SKM-1 (cell line): ENCODE measurements around the gene SIK2.
"Not testable (repeated sequence)": the region's sequence is repeated elsewhere in the genome, so short reads cannot be mapped to it uniquely, and the experiment has no call there.

Experiments
- DNase-seq: peaks from one replicate; lab custom pipeline; 2025; ENCODE audit not compliant: unreplicated experiment; lab: John Stamatoyannopoulos, UW

The SIK2 gene

DNA sequence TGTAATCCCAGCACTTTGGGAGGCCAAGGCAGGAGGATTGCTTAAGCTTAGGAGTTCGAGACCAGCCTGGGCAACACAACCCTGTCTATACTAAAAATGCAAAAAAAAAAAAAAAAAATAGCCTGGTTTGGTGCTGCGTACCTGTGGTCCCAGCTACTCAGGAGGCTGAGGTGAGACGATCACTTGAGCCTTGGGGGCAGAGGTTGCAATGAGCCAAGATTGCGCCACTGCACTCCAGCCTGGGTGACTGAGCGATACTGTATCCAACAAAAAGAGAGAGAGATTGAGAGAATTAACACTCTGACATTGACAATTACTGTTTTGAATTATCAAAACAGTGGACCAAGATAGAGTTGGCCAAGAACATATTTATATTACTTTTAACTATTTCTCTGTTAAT lies 53.7 kb downstream of the SIK2 start:
- no peak for DNase-seq

DNA sequence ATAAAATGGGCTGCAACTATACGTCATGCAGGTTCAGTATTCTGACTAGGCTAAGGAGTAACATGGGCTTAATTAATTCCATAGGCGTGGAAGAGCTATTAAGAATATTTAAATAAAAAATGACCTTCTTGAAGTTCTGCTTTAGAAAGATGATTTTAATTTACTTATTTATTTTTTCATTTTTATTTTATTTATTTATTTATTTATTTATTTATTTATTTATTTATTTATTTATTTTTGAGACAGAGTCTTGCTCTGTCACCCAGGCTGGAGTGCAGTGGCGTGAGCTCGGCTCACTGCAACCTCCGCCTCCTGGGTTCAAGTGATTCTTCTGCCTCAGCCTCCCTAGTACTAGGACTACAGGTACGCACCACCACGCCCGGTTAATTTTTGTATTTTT lies 55.7 kb downstream of the SIK2 start:
- not testable (repeated sequence) for DNase-seq

DNA sequence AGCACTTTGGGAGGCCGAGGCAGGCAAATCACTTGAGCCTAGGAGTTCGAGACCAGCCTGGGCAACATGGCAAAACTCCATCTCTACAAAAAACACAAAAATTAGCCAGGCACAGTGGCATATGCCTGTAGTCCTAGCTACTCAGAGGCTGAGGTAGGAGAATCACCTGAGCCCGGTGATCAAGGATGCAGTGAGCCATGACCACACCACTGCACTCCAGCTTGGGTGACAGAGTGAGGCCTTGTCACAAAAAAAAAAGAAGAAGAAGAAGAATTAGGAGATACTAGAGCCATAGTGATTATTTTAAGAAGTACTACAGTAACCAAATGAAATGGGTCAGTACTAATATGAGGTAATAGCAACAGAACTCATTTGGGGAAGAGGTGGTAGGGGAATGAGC lies 56.2 kb downstream of the SIK2 start:
- not testable (repeated sequence) for DNase-seq

DNA sequence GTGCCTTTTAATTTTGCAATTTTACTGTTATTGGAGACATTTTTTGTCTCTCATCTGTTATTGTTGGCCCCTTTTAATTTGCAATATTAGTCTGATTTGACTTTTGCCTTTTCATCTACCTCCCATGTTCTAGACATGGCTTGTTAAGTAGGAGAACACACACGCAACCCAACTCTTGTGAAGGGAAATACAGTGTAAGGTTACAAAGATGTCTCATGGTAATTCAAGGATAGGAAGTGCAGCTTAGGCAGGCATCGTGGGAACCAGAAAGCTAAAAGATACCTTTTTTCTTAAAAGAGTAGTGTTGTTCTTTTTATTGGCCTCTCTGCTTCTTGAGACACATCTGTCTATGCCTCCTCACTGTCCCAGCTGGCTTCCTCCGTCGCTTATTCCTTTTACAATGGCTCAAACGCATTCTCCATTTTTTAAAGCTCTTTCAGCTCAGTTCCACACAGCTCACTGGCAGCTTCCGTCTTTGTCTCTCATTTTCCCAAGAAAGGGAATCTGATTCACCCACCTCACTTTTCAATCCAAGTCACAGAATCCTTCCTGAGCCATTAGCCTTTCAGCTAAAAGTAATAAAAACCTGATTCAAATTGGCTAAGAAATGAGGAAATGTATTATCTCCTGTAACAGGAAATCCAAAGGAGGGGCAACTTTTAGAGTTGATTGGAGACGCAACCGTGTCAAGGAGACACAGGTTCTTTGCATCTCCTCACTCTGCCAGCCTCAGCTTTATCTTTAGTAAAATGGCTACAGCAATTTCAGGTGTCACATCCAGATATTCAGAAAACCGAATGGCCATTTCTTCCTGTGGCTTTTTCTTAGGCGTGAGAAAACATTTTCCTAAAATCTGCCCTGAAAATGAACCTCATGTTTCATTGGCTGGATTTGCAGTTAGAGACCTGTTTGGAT lies 57.2 kb downstream of the SIK2 start:
- DNase-seq, result no peak

DNA sequence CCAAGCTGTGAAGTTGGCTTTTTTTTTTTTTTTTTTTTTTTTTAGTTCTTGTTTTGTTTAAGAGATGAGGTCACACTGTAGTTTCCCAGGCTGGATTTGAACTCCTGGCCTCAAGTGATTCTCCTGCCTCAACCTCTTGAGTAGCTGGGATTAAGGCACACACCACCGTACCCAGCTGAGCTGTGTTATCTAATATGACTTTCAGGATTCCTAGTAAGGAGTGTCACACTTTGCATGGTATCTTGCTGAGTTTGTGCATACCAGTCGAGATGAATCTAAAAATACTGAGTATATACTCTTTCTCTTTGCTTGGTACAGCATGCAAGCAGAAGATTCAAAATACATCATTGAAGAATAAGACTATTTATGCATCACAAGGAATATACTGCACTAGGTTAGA lies 58.6 kb downstream of the SIK2 start:
- DNase-seq, result no peak

DNA sequence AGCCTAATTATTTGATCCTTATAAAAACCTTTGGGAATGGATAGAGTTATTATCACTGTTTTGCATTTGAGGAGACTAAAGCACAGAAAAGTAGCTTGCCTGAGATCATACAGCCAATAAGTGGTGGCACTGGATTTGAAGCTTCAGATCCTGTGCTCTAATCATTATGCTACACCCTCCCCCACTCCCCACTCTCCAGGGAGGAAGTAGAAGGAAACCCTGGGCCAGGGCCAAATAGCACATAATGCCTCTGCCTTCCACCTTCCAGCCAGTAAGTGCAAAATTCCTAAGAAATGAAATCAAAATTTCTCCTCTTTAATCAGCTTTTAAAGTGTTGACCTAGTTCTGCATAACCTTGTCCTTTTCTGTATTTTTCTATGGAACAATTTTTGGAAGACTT lies 61.6 kb downstream of the SIK2 start:
- DNase-seq, result no peak

DNA sequence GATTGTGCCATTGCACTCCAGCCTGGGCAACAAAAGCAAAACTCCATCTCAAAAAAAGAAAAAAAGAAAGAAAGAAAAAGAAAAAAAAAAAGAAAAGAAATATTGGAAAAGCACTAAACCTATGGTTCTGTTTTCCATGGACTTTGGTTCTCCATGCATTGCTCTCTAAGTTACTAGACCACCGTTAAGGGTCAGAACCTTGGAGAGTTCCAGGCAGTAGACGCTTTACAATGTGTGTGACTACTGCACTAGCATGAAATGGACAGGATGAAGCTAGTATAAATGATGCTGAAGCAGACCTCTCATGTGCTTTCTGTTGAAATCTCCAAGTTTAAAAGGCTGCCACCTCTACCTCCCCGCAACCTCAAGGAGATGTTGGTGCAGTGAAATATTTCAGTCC lies 63.5 kb downstream of the SIK2 start:
- DNase-seq, result no peak

DNA sequence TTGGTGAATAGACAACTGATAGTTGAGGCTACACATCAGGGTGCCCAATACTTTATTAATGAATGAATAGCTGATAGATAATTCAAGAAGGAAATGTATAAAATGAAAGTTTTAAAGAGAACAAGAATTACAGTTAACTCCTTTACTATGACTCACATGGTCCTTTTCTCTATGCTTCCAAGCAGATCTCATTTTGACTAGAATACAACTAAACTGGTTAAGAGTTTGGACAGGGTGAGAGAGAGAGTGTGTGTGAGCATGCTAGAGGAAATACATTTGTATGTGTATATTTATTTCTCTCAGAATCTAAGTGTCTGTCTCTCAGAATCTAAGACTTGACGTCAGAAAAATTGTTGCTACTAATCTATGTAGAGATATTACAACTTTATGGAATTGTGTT lies 66.7 kb downstream of the SIK2 start:
- DNase-seq, result no peak

DNA sequence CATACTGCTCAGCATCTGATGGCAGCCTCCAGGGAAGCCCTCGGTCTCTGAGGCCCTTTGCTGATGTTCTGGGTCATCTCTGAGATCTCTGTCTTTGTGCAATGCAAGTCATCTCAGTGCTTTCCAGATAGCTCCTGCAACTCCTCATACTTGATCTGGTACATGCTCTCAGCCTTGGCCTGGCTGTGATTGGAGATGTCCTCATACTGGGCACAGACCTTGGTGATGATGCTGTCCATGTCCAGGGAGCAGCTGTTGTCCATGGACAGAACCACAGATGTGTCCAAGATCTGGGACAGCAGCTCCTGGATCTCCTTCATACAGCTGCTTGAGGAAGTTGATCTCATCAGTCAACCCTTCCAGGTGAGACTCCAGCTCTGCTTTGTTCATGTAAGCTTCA lies 69.1 kb downstream of the SIK2 start:
- no peak for DNase-seq

DNA sequence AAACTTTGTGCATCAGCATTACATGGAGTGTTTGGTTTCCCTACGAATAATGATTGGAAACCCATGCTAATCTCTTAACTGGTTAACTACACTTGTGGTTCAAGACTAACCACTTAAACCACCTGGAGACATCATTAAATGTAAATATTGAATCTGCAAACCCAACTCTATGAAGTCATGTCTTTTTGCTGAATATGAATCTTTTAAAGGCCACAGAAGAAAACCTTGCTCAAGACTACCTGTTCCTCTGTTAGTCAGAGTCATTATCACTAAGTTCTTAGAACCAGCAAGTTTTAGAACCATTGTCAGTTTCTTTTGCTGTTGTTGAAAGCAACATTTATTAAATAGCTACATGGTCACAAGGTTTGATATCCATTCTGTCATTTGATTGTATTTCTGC lies 70.7 kb downstream of the SIK2 start:
- no peak for DNase-seq

DNA sequence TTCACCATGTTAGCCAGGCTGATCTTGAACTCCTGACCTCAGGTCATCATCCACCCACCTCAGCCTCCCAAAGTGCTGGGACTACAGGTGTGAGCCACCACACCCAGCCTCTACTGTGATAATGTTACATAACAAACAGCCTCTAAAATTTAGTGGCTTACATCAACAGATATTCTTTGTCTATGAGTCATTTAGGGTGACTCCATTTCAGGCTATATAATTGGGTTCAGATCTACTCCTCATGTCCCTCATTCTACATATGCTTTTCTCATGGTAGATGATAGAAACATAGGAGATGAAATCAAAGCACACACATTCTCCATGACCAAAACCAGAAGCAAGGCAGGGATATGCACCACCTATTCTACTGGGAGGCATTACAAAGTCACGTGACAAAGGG lies 72.7 kb downstream of the SIK2 start:
- DNase-seq, result no peak

DNA sequence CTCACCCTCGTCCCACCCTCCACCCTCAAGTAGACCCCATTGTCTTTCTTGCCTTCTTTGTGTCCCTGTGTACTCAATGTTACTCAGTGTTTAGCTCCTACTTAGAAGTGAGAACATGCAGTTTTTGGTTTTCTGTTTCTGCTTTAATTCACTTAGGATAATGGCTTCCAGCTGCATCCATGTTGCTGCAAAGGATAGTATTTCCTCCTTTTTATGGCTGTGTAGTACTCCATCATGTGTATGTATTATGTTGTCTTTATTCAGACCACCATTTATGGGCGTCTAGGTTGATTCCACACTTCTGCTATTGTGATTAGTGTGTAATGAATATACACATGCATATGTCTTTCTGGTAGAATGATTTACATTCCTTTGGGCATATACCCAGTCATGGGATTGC lies 73.6 kb downstream of the SIK2 start:
- DNase-seq, result no peak

DNA sequence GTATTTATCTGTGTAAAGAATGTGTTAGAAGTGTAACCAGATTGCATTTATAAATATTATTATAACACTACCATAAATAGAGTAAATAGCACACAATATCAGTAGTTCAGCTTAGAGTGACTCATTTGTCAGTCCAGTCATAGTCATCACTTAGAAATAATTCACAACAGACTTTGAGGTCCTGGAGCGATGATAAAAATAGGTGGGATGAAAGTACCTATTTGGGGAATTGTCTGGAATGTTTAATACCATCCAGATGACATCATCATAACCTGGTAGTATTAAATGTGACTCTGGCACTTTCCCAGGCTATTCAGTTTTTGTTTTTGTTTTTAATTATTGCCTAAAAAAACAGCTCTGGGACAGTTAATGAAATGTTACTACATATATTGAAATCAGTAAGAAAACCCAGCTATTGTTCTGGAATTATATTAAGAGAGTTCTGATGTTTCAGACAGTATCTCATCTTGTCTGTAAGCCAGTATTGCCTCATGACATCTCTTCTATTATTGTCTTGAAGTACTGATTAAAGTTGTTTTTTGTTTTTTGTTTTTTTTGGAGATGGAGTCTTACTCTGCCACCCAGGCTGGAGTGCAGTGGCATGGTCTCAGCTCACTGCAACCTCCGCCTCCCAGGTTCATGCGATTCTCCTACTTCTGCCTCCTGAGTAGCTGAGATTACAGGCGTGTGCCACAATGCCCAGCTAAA lies 74.8 kb downstream of the SIK2 start:
- DNase-seq, result no peak

DNA sequence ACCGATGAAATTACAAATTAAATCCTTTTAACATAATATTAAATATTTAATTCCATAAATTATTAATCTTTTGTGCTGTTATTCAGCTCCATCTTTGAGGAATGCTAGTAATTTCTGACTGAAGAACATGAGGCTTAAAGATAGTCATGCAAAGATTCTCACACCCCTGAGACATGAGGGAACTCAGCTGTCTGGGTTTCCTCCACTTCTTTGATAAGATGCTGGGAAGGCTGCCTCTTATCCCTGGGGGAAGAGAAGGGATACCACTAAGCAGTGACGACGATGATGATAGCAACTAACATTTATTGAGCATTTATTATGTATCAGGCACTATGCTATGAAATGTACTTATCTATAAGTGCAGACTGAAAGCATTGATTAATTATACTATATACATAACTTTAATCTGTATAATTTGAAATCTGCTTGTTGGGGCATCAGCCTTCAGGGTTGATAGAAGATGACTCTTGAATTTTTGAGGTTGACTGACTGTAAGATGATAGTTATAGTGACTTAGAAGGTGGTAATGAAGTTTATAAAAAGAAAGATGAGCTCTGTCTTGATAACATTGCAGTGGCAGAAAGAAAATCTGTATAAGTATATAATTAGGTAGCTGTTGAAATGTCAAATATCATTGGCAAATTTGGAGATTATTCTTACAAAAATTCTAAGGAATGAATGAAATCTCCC lies 78.4 kb downstream of the SIK2 start:
- DNase-seq, result no peak

DNA sequence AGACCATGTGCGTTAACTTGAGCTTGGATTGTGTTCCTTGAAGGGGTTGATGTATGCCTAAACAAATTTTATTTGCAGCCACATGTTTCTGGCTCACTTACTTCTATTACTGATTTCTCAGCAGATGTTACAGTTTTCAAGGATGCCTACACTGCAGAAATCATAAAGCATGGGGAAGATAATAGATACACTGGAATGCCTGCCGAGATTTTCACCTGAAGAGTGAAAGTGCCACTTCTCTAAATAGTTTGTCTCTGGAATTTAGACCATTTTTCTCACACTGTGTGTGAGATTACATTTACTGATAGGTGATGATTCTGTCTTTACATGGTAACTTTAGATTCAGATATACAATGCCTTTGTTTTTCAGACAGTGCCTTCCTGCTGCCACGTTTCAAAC lies 81.6 kb downstream of the SIK2 start:
- DNase-seq, result no peak

DNA sequence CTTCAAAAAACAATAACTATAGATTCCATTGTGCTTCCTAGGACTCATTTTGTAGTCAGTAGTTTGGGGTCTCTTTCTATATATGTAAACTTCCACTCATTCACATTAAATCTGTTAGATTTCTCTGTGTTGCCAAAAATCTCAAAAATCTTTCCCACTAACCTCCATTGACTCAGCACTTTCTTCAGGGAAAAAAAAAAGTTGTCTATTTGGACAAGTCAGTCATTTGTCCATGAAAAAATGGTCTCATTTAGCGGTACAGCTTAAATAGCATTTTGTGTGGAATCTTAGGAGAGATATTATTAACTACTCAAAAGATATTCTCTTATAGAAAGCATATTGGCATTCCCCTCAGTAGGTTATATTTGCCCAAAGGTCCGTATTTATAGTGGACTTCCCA lies 82.0 kb downstream of the SIK2 start:
- DNase-seq, result no peak

DNA sequence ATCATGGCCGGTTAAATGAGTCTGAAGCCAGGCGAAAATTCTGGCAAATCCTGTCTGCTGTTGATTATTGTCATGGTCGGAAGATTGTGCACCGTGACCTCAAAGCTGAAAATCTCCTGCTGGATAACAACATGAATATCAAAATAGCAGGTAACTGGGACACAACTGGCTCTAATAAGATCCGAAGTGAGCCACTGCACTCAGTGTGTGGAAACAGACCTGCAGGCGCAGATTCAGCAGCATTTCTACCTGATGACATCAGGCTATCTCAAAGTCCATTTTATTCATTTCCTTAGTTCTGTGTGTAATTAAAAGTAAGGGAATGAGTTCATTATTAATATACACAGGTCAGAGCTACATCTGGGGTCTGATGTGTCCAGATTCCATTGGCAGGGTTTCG lies 85.8 kb downstream of the SIK2 start:
- no peak for DNase-seq

DNA sequence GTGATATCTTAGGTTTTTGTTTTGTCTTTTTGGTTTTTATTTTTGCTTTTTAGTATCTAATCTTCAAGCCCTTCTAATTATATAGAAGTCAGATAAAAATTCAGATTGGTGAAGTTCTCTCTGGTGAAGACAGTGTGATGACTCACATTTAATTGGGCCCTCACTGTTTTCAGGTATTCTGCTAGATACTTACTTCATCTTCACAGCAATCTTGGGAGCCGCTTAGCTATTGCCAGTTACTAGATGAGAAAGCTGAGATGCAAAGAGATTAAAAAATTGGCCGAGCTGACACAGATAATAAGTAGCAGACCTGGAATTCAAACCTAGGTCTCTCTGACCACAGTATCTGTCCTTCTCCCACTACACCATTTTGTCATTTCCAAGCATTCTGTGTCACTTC lies 88.9 kb downstream of the SIK2 start:
- no peak for DNase-seq

DNA sequence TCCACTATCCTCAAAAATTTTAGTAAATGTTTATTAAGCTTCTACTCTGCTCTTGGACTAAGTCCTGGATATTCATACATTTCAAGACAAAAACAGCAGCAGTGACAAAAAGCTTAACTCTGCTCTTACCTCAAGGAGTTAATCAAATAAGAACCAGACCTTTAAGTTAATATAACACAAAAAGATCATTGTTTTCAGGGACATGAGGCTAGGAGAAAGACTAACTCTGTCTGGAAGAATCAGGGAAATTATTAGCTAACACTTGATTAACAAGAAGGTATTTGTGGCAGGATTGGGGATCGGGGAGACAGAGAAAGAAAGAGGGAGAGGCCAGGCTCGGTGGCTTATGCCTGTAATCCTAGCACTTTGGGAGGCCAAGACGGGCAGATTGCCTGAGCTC lies 89.5 kb downstream of the SIK2 start:
- no peak for DNase-seq

DNA sequence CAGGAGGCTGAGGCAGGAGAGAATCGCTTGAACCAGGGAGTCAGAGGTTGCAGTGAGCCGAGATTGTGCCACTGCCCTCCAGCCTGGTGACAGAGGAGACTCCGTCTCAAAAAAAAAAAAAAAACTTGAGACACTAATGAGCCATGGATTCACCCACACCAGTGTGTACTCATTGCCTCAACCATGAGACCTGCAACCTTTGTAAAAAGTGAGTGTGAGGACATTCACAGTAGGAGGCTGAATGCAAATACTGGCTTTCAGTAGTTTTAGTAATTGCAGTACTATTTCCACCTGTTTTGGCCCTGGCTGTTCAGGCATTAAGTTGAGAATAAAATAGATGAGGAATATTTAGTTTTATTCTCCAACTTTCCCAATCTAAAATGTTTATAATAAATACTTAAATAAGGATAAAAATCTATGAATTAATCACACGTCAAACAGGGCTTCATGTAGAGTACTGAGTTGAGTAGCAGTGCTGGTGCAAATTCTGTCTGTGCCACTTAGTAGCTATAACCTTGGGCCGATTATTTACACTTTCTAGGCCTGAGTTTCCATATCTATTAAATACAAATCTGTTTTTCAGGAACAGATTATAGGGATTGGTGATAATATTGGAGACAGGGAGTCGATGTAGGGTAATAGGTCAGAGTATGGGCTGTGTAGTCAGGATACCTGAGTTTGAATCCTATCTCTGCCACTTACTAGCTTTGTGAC lies 91.1 kb downstream of the SIK2 start:
- no peak for DNase-seq

DNA sequence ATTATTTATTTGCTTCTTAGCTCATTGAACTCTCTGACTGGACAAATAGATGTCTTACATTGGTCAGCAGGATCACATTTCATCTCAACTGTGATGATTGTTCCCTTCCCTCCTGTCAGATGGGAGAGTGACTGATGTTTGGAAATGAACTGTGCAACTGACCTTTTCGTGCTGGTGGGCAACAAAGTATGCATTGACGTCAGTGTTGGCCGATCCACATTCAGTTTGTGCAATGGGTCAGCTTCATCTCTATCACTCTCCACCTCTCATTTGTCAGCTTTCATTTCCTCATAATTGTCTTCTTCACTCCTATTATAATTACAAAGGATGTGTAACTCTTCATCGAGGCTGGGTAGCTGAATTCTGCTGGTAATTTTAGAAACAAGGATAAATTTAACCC lies 92.6 kb downstream of the SIK2 start:
- DNase-seq, result no peak
